GM21619 (cell line): Measurements from ENCODE around the gene PXT1.
"Not testable (repeated sequence)": the region's sequence is repeated elsewhere in the genome, so short reads cannot be mapped to it uniquely, and the experiment has no call there.

ENCODE experiments used
- ATAC-seq: cut with Tn5 transposase; IDR thresholded peaks from one replicate; pipeline ENCODE4 v1.9.1; 2021; ENCODE audit not compliant: unreplicated experiment

PXT1 gene

GRCh38 chr6:36442671-36443470 is at the start of gene PXT1, which contains the start of gene KCTD20:
PXT1 (minus strand) TSS chr6:36442854; CDS start chr6:36426082, 16,772 bp downstream.
KCTD20 (plus strand) TSS chr6:36443000; CDS start chr6:36470098, 27,098 bp downstream.
- ATAC-seq = peak; percentile 75

GRCh38 chr6:36492092-36492491 is 49.4 kb upstream of the PXT1 start:
- no peak for ATAC-seq

- ATAC-seq = no peak
Measured at GRCh38 chr6:36491378-36491965, 48.8 kb upstream of the PXT1 start.

- ATAC-seq = no peak
Measured at GRCh38 chr6:36489426-36489825, 46.8 kb upstream of the PXT1 start.

GRCh38 chr6:36488221-36488620 is 45.6 kb upstream of the PXT1 start:
- no peak for ATAC-seq

- no peak for ATAC-seq
Measured at GRCh38 chr6:36487698-36488097, 45.0 kb upstream of the PXT1 start.

- ATAC-seq = no peak
Measured at GRCh38 chr6:36484736-36485135, 42.1 kb upstream of the PXT1 start.

- ATAC-seq = not testable (repeated sequence)
Measured at GRCh38 chr6:36483326-36483725, 40.7 kb upstream of the PXT1 start.

- ATAC-seq = no peak
Measured at GRCh38 chr6:36479256-36479655, 36.6 kb upstream of the PXT1 start.

GRCh38 chr6:36478051-36478526 is 35.4 kb upstream of the PXT1 start:
- ATAC-seq = no peak

- no peak for ATAC-seq
Measured at GRCh38 chr6:36469946-36470345, 27.3 kb upstream of the PXT1 start.

GRCh38 chr6:36469148-36469661 is 26.6 kb upstream of the PXT1 start:
- no peak for ATAC-seq

GRCh38 chr6:36467625-36468024 is 25.0 kb upstream of the PXT1 start:
- ATAC-seq = no peak

GRCh38 chr6:36464233-36464632 is 21.6 kb upstream of the PXT1 start:
- no peak for ATAC-seq

GRCh38 chr6:36463676-36464075 is 21.0 kb upstream of the PXT1 start:
- no peak for ATAC-seq

- no peak for ATAC-seq
Measured at GRCh38 chr6:36461646-36462045, 19.0 kb upstream of the PXT1 start.

GRCh38 chr6:36460916-36461315 is 18.3 kb upstream of the PXT1 start:
- ATAC-seq = no peak

GRCh38 chr6:36459501-36459900 is 16.8 kb upstream of the PXT1 start:
- ATAC-seq = no peak

GRCh38 chr6:36455486-36456027 is 12.9 kb upstream of the PXT1 start:
- ATAC-seq = no peak

GRCh38 chr6:36452897-36453296 is 10.2 kb upstream of the PXT1 start:
- ATAC-seq = not testable (repeated sequence)

GRCh38 chr6:36449173-36449572 is 6.5 kb upstream of the PXT1 start:
- ATAC-seq = not testable (repeated sequence)

GRCh38 chr6:36445621-36446020 is 3.0 kb upstream of the PXT1 start:
- ATAC-seq = no peak
